ENCODE measurements around the gene NTRK1. TPM values are rescaled to one million over a fixed set of nuclear protein-coding genes. Genes with fewer than 3 reads are reported as not detected.

Gene NTRK1
- total and polyA plus RNA-seq, 2 of the 13 experiments (the other 11 are each of a cell fraction or from before 2014, with no cell fraction given) = not detected

DNA sequence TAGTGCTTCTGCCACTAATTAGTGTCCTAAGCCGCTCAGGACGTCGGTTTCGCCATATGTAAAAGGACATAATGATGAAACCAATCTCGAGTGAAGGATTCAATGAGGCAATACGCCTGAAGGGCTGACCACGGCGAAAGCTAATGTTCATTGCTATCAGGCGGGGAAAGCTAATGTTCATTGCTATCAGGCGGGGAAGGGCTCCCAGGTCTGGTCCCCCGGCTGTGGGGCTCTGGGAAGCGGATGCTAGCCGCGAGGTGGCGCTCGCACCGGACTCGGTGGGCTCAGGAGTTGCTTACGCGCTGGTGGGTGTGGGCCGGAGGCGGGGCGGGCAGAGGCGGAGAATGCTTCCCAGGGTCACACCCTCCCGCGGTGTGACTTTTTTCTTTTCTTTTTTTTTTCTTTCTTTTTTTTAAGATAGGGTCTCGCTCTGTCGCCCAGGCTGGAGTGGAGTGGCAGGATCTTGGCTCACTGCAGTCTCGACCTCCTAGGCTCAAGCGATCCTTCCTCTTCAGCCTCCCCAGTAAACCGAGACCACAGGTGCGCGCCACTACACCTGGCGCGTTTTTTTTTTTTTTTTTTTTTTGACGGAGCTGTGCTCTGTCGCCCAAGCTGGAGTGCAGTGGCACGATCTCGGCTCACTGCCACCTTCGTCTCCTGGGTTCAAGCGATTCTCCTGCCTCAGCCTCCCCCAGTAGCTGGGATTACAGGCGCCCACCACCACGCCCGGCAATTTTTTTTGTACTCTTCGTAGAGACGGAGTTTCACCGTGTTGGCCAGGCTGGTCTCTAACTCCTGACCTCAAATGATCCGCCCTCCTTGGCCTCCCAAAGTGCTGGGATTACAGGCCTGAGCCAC is 31.8 kb downstream of the NTRK1 start (continued):
- TF ChIP-seq, protein P1, sequence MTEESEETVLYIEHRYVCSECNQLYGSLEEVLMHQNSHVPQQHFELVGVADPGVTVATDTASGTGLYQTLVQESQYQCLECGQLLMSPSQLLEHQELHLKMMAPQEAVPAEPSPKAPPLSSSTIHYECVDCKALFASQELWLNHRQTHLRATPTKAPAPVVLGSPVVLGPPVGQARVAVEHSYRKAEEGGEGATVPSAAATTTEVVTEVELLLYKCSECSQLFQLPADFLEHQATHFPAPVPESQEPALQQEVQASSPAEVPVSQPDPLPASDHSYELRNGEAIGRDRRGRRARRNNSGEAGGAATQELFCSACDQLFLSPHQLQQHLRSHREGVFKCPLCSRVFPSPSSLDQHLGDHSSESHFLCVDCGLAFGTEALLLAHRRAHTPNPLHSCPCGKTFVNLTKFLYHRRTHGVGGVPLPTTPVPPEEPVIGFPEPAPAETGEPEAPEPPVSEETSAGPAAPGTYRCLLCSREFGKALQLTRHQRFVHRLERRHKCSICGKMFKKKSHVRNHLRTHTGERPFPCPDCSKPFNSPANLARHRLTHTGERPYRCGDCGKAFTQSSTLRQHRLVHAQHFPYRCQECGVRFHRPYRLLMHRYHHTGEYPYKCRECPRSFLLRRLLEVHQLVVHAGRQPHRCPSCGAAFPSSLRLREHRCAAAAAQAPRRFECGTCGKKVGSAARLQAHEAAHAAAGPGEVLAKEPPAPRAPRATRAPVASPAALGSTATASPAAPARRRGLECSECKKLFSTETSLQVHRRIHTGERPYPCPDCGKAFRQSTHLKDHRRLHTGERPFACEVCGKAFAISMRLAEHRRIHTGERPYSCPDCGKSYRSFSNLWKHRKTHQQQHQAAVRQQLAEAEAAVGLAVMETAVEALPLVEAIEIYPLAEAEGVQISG (CRISPR knock-in tag; IDR thresholded peaks at IDR 0.05) = peak; percentile 88

DNA sequence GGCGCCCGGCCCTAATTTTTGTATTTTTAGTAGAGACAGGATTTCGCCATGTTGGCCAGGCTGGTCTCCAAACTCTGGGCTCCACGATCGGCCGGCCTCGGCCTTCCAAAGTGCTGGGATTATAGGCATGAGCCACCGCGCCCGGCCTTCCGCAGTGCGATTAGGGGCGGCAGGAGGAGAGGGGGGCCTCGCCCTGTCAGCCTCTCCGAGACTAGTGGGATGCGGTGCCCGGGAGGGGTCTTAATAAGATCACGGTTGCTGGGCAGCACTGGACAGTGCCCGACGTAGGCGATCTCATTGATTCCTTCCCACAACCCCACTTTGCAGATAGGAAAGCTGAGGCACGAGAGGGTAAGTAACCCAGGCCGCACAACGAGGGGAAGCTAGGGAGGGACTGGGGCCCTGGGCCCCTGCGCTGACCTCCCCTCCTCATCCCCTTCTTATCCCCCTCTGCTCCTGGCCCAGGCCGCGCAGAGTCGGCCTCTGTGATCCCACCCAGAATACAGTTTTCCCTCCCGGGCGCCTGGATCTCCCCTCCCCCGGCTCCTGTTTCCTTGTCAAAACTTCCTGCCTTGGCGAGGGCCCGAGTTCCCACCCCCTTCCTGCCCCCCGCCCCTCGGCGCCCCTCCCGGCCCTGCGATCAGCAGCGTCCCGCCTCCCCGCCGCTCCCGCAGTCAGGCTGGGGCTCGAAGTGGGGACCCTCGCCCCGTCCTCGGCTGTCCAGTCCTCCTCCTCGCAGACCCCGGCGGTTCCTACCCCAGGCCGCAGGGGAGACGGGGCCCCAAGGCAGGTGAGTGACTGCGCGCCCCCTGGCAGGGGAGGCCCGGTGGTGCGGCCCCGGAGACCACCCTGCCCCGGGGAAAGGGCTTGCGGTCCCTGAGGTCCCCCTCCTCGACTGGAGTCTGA is 32.6 kb downstream of the NTRK1 start, which contains the start of gene PEAR1:
PEAR1 (plus strand) TSS at position 671 of the 906 bp plus-strand sequence. CDS start 10,209 bp downstream, outside the sequence.
- in situ Hi-C loops (cut with HindIII; ENCODE audit: extremely low pct_ligation_motif_present, low pct_unique_long_range_greater_than_20kb) = loop anchor here (5.0 kb wide), 1 partner anchor 34 kb away; no protein-coding TSS in a partner anchor
- 46% methylated on average over 54 of the region's 60 CpGs for WGBS (ENCODE audit: low lambda C conversion rate)
- no peak for FAIRE-seq
- no peaks in the 10 kb centered on the region for H3K79me2 ChIP-seq (ENCODE audit: insufficient read depth, low read length)
- peaks cover 4 to 65% of the 10 kb centered on the region in 2 experiments; a peak in 4 of 5 replicates for H3K27me3 ChIP-seq (ENCODE audit: control insufficient read depth in 1 of 2, insufficient read depth in 2 of 2, low read length in 2 of 2)
- intact Hi-C loops (cut with micrococcal nuclease; ENCODE audit: unreplicated experiment) = no loop called here
- no peak within 1 kb of the TSS for H3K9ac ChIP-seq (ENCODE audit: insufficient read depth, low read depth, low read length)
- no peaks in the 10 kb centered on the region for H4K20me1 ChIP-seq (ENCODE audit: insufficient read depth, low read length)
- H3K4me3 ChIP-seq (replicated peaks in 1 of 3; ENCODE audit: insufficient read depth in 1 of 3, low read depth in 2 of 3, low read length in 3 of 3) = 0 out of 6 replicates have a peak within 1 kb of the TSS, but pooled peaks of 1 of the 3 experiments have one; percentile 11
- TF ChIP-seq TCF7L2 (IDR thresholded peaks at IDR 0.05; ENCODE audit: low read depth, low read length) = no peak
- no peak for TF ChIP-seq NFKB2 (CRISPR knock-in tag; IDR thresholded peaks at IDR 0.05; ENCODE audit: borderline replicate concordance)
- TF ChIP-seq ZMYM3 (CRISPR knock-in tag; IDR thresholded peaks at IDR 0.05) = 0 out of 2 replicates have a peak, but pooled peaks have one; percentile 27
- TF ChIP-seq, protein P2, sequence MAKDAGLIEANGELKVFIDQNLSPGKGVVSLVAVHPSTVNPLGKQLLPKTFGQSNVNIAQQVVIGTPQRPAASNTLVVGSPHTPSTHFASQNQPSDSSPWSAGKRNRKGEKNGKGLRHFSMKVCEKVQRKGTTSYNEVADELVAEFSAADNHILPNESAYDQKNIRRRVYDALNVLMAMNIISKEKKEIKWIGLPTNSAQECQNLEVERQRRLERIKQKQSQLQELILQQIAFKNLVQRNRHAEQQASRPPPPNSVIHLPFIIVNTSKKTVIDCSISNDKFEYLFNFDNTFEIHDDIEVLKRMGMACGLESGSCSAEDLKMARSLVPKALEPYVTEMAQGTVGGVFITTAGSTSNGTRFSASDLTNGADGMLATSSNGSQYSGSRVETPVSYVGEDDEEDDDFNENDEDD (CRISPR knock-in tag; IDR thresholded peaks at IDR 0.05; ENCODE audit: borderline replicate concordance) = no peak
- TF ChIP-seq ZNF629 (CRISPR knock-in tag; conservative IDR thresholded peaks at IDR 0.05) = peak; percentile 81
- no peak within 1 kb of the TSS for H3K27ac ChIP-seq (ENCODE audit: extremely low read length, insufficient read depth, low read length)
- BruUV-seq (replicated peaks) = no TSS peak
- CTCF ChIA-PET (ENCODE audit: low intra/inter-chr PET ratio, low total read pairs) = interaction anchor here (0.6 to 2.8 kb wide), 4 partner anchors 26 to 181 kb away, joined by 3 to 23 read pairs (median 8); partner anchors contain the start of gene LRRC71
- no peak within 1 kb of the TSS for H3K4me2 ChIP-seq (ENCODE audit: low read depth, low read length)
- no peaks in the 10 kb centered on the region for H3K36me3 ChIP-seq (replicated peaks in 1 of 2; ENCODE audit: control insufficient read depth in 1 of 2, insufficient read depth in 2 of 2, low read length in 2 of 2)
- H3K9me3 ChIP-seq (ENCODE audit: low read length) = no peaks in the 10 kb centered on the region
- no peak within 1 kb of the TSS for H2AFZ ChIP-seq (ENCODE audit: low read length)
- POLR2A ChIA-PET = no interaction called here
- H3K4me1 ChIP-seq (ENCODE audit: insufficient read depth, low read length) = peaks cover 21% of the 10 kb centered on the region
- ATAC-seq = no peak
- no peak for DNase-seq (ENCODE audit: low spot score)

Measured in HepG2 (cell line).